ENCODE measurements around the gene CENPS.

GRCh38 chr1:10424034-10424433 lies 6.2 kb upstream of the CENPS start:
- no peak for TF ChIP-seq CTCF (conservative IDR thresholded peaks at IDR 0.05 in 1 of 2, IDR thresholded peaks at IDR 0.05 in 1 of 2; ENCODE audit: extremely low read depth in 1 of 2, insufficient read depth in 1 of 2, low read depth in 1 of 2, low read length in 2 of 2)
- no peak for TF ChIP-seq EZH2 (IDR thresholded peaks at IDR 0.05; ENCODE audit: borderline replicate concordance, low read length)

Measured in mammary epithelial cell (primary cell).